Neural cell (in vitro differentiated cells): ENCODE data around the gene TBC1D14. TPM values are rescaled to one million over a fixed set of nuclear protein-coding genes. Genes with fewer than 3 reads are reported as not detected.

Source experiments
- H2AFZ ChIP-seq: fragments of 200-600, 300-800 bp; sonication (generic), shearing (Covaris generic); 2 replicates; pipeline ENCODE4 v1.6.0; 2014; ENCODE audit warnings: low read depth, mild to moderate bottlenecking, antibody characterized with exemption, low read length, moderate library complexity
- H3F3A ChIP-seq: fragments of 200-600 bp; shearing (Covaris generic); 2 replicates; pipeline ENCODE4 v1.6.1; 2016; ENCODE audit warnings: mild to moderate bottlenecking, moderate library complexity, mixed read lengths, antibody characterized with exemption, low read length; ENCODE audit not compliant: insufficient read depth, poor library complexity, severe bottlenecking
- H3K27ac ChIP-seq: fragments of 200-600, 300-800 bp; sonication (generic), shearing (Covaris generic); 2 replicates; pipeline ENCODE4 v1.5.1; 2014; ENCODE audit warnings: mild to moderate bottlenecking, low read length, moderate library complexity
- H3K27me3 ChIP-seq: fragments of 300-800, 200-600 bp; sonication (generic), shearing (Covaris generic); 2 replicates; pipeline ENCODE4 v1.6.0; 2014; ENCODE audit warnings: mild to moderate bottlenecking, low read depth, low read length, moderate library complexity; ENCODE audit not compliant: insufficient read depth
- H3K36me3 ChIP-seq: fragments of 300-800, 200-600 bp; sonication (generic), shearing (Covaris generic); 2 replicates; pipeline ENCODE4 v1.5.1; 2014; ENCODE audit warnings: mild to moderate bottlenecking, antibody characterized with exemption, low read length, moderate library complexity; ENCODE audit not compliant: insufficient read depth
- H3K4me2 ChIP-seq: fragments of 300-800, 200-600 bp; sonication (generic), shearing (Covaris generic); 2 replicates; pipeline ENCODE4 v1.6.0; 2014; ENCODE audit warnings: mild to moderate bottlenecking, low read length
- H3K4me3 ChIP-seq: fragments of 300-800, 200-600 bp; sonication (generic), shearing (Covaris generic); 2 replicates; pipeline ENCODE4 v1.5.1; 2014; ENCODE audit warnings: mild to moderate bottlenecking, low read length, moderate library complexity
- H3K79me2 ChIP-seq: fragments of 200-600 bp; shearing (Covaris generic); replicated peaks from 2 replicates; pipeline ENCODE4 v1.6.0; 2014; ENCODE audit warnings: mild to moderate bottlenecking, low read length, moderate library complexity; ENCODE audit not compliant: insufficient read depth
- H3K9ac ChIP-seq: fragments of 300-800, 200-600 bp; sonication (generic), shearing (Covaris generic); 2 replicates; pipeline ENCODE4 v1.6.1; 2016; ENCODE audit warnings: mild to moderate bottlenecking, low read length, mixed read lengths
- H3K9me2 ChIP-seq: fragments of 200-600 bp; shearing (Covaris generic); 2 replicates; pipeline ENCODE4 v1.6.1; 2016; ENCODE audit warnings: mild to moderate bottlenecking, low read length, mixed read lengths; ENCODE audit not compliant: insufficient read depth
- H3K9me3 ChIP-seq: fragments of 200-600, 300-800 bp; sonication (generic), shearing (Covaris generic); 2 replicates; pipeline ENCODE4 v1.6.1; 2016; ENCODE audit warnings: mild to moderate bottlenecking, mixed run types, low read length, moderate library complexity, mixed read lengths
- H4K20me1 ChIP-seq: fragments of 200-600 bp; shearing (Covaris generic); 2 replicates; pipeline ENCODE4 v1.6.1; 2016; ENCODE audit warnings: mild to moderate bottlenecking, mixed run types; ENCODE audit not compliant: insufficient read depth
- CTCF ChIP-seq: fragments of 450-650 bp; IDR thresholded peaks from 2 replicates; pipeline ENCODE4 v1.5.1; 2014; ENCODE audit warnings: antibody characterized with exemption, mild to moderate bottlenecking, moderate library complexity; ENCODE audit not compliant: poor library complexity, severe bottlenecking
- EP300 ChIP-seq: fragments of 450-650 bp; conservative IDR thresholded peaks from 2 replicates; pipeline ENCODE4 v1.6.1; 2014; ENCODE audit warnings: antibody characterized with exemption, mild to moderate bottlenecking, moderate library complexity; ENCODE audit not compliant: poor library complexity, severe bottlenecking
- EZH2 ChIP-seq: fragments of 200-600, 300-800 bp; shearing (Covaris generic), sonication (generic); IDR thresholded peaks from 2 replicates; pipeline ENCODE4 v1.6.1; 2014; ENCODE audit warnings: antibody characterized with exemption, low read length, borderline replicate concordance, mild to moderate bottlenecking; ENCODE audit not compliant: insufficient read depth, poor library complexity, severe bottlenecking
- MXI1 ChIP-seq: fragments of 450-650 bp; conservative IDR thresholded peaks from 2 replicates; pipeline ENCODE4 v1.6.1; 2014; ENCODE audit warnings: antibody characterized with exemption, mild to moderate bottlenecking; ENCODE audit not compliant: poor library complexity, severe bottlenecking
- POLR2AphosphoS5 ChIP-seq: IDR thresholded peaks from 2 replicates; pipeline ENCODE4 v1.6.1; 2012
- RAD21 ChIP-seq: fragments of 450-650 bp; conservative IDR thresholded peaks from 2 replicates; pipeline ENCODE4 v1.6.1; 2014; ENCODE audit warnings: antibody characterized with exemption, mild to moderate bottlenecking, moderate library complexity
- REST ChIP-seq: IDR thresholded peaks from 2 replicates; pipeline ENCODE4 v1.6.1; 2012; ENCODE audit warnings: borderline replicate concordance
- SMC3 ChIP-seq: fragments of 450-650 bp; conservative IDR thresholded peaks from 2 replicates; pipeline ENCODE4 v1.6.1; 2014; ENCODE audit warnings: antibody characterized with exemption, mild to moderate bottlenecking, moderate library complexity; ENCODE audit not compliant: poor library complexity
- TAF1 ChIP-seq: IDR thresholded peaks from 2 replicates; pipeline ENCODE4 v1.6.1; 2012; ENCODE audit warnings: low read depth
- polyA plus RNA-seq: library from polyadenylated mRNA; depleted of rRNA; stranded (reverse); fragments of >200 nt; gene quantifications from 2 replicates; pipeline ENCODE4 v1.2.3, GENCODE V29; 2014

The TBC1D14 gene
- polyA plus RNA-seq, 1 donor from 2014 or later = 125 TPM

GRCh38 chr4:7004331-7004730 is 94.7 kb downstream of the TBC1D14 start:
- H4K20me1 ChIP-seq = no peaks in the 10 kb centered on the region

GRCh38 chr4:7005571-7005970 is 95.9 kb downstream of the TBC1D14 start:
- H3K27me3 ChIP-seq = no peaks in the 10 kb centered on the region
- H3K36me3 ChIP-seq = no peaks in the 10 kb centered on the region
- no peak overlapping the region for H2AFZ ChIP-seq
- H4K20me1 ChIP-seq = no peaks in the 10 kb centered on the region
- no peak overlapping the region for H3K4me2 ChIP-seq
- H3K9me2 ChIP-seq = no peaks in the 10 kb centered on the region
- H3K9ac ChIP-seq = no peak overlapping the region
- TF ChIP-seq EZH2 (no peak), REST (no peak), EP300 (no peak), TAF1 (no peak), RAD21 (no peak), MXI1 (no peak)
- H3K27ac ChIP-seq = no peak overlapping the region
- H3K79me2 ChIP-seq = no peaks in the 10 kb centered on the region
- no peaks in the 10 kb centered on the region for H3F3A ChIP-seq
- H3K4me3 ChIP-seq = no peak overlapping the region
- no peaks in the 10 kb centered on the region for H3K9me3 ChIP-seq

More at GRCh38 chr4:7004331-7004730, 94.7 kb downstream of the TBC1D14 start:
- Histone ChIP-seq H3K4me2 (no peak overlapping the region), H3K9me3 (no peaks in the 10 kb centered on the region), H3K27ac (no peak overlapping the region), H3K9me2 (no peaks in the 10 kb centered on the region), H3K36me3 (no peaks in the 10 kb centered on the region), H3F3A (no peaks in the 10 kb centered on the region), H3K4me3 (no peak overlapping the region), H2AFZ (no peak overlapping the region), H3K79me2 (no peaks in the 10 kb centered on the region), H3K9ac (no peak overlapping the region), H3K27me3 (no peaks in the 10 kb centered on the region)
- no peak for TF ChIP-seq CTCF
- no peak for TF ChIP-seq EZH2
- no peak for TF ChIP-seq SMC3
- TF ChIP-seq TAF1 = no peak
- TF ChIP-seq EP300 = no peak

GRCh38 chr4:7006411-7006810 is 96.8 kb downstream of the TBC1D14 start:
- H3K9me2 ChIP-seq = no peaks in the 10 kb centered on the region
- H3K9me3 ChIP-seq = no peaks in the 10 kb centered on the region
- H3K36me3 ChIP-seq = no peaks in the 10 kb centered on the region
- no peak overlapping the region for H3K4me2 ChIP-seq
- H3K79me2 ChIP-seq = no peaks in the 10 kb centered on the region
- no peak overlapping the region for H3K9ac ChIP-seq
- no peak overlapping the region for H2AFZ ChIP-seq
- no peaks in the 10 kb centered on the region for H3K27me3 ChIP-seq
- H3F3A ChIP-seq = no peaks in the 10 kb centered on the region
- no peaks in the 10 kb centered on the region for H4K20me1 ChIP-seq
- no peak overlapping the region for H3K27ac ChIP-seq
- H3K4me3 ChIP-seq = no peak overlapping the region
- TF ChIP-seq EP300 (no peak), MXI1 (no peak), CTCF (no peak), EZH2 (no peak), TAF1 (no peak), SMC3 (no peak), RAD21 (no peak), REST (no peak), POLR2AphosphoS5 (no peak)
